Right kidney (tissue), 1 donor: ENCODE results near the gene XXYLT1.

Source experiments
- DNase-seq: peaks from one replicate; pipeline ENCODE4 v3.0.0-alpha.2; 2016

The XXYLT1 gene

GRCh38 chr3:195096484-195097330 lies 174.3 kb downstream of the XXYLT1 start:
- no peak for DNase-seq

- no peak for DNase-seq
These were observed 174.9 kb downstream of the XXYLT1 start for GRCh38 chr3:195096053-195096452.

GRCh38 chr3:195095704-195096036 lies 175.3 kb downstream of the XXYLT1 start:
- no peak for DNase-seq

- DNase-seq = no peak
These were observed 175.8 kb downstream of the XXYLT1 start for GRCh38 chr3:195095035-195095703.

GRCh38 chr3:195094191-195094921 lies 176.6 kb downstream of the XXYLT1 start:
- DNase-seq = peak; percentile 73

GRCh38 chr3:195093731-195094130 lies 177.2 kb downstream of the XXYLT1 start:
- DNase-seq = no peak

GRCh38 chr3:195087840-195088601 lies 182.9 kb downstream of the XXYLT1 start:
- peak; percentile 47 for DNase-seq

- DNase-seq = no peak
These were observed 183.6 kb downstream of the XXYLT1 start for GRCh38 chr3:195087328-195087727.

- DNase-seq = no peak
These were observed 184.1 kb downstream of the XXYLT1 start for GRCh38 chr3:195086885-195087284.

GRCh38 chr3:195086341-195086740 lies 184.6 kb downstream of the XXYLT1 start:
- no peak for DNase-seq

GRCh38 chr3:195085356-195086130 lies 185.4 kb downstream of the XXYLT1 start:
- DNase-seq = no peak

GRCh38 chr3:195084746-195085145 lies 186.2 kb downstream of the XXYLT1 start:
- DNase-seq = no peak

- DNase-seq = no peak
These were observed 187.3 kb downstream of the XXYLT1 start for GRCh38 chr3:195083659-195084058.

GRCh38 chr3:195082811-195083210 lies 188.1 kb downstream of the XXYLT1 start:
- DNase-seq = no peak

- DNase-seq = peak; percentile 52
These were observed 189.6 kb downstream of the XXYLT1 start for GRCh38 chr3:195081242-195081963.

GRCh38 chr3:195080571-195081151 lies 190.3 kb downstream of the XXYLT1 start:
- peak; percentile 62 for DNase-seq

- no peak for DNase-seq
These were observed 190.8 kb downstream of the XXYLT1 start for GRCh38 chr3:195080125-195080524.

- no peak for DNase-seq
These were observed 191.3 kb downstream of the XXYLT1 start for GRCh38 chr3:195079636-195080035.

- no peak for DNase-seq
These were observed 192.0 kb downstream of the XXYLT1 start for GRCh38 chr3:195078891-195079440.
